Measurements from ENCODE around the gene SAMHD1. TPM values are rescaled to one million over a fixed set of nuclear protein-coding genes. Genes with fewer than 3 reads are reported as not detected.
"Not testable (repeated sequence)": the region's sequence is repeated elsewhere in the genome, so short reads cannot be mapped to it uniquely, and the experiment has no call there.

SAMHD1 gene
- total RNA-seq, 1 donor from 2014 or later, result 26.7 TPM

DNA sequence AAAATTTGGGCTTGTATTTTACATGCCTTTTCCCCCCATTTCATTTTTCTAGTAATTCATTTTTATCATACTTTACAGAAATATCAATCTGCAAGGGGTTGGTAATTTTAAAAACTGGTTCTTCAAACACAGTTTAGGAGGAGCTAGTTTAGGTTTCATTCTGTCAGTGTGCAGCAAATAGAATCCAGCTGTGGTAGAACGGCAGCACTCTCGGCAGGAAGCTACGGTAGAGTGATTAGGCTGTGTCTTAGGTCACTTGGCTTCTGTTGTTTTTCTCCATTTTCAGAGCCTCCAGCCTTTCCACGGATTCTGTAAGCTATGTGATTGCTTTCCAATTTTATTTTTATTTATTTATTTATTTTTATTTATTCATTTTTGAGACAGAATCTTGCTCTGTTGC lies 42.9 kb downstream of the SAMHD1 start:
- no peak for DNase-seq

DNA sequence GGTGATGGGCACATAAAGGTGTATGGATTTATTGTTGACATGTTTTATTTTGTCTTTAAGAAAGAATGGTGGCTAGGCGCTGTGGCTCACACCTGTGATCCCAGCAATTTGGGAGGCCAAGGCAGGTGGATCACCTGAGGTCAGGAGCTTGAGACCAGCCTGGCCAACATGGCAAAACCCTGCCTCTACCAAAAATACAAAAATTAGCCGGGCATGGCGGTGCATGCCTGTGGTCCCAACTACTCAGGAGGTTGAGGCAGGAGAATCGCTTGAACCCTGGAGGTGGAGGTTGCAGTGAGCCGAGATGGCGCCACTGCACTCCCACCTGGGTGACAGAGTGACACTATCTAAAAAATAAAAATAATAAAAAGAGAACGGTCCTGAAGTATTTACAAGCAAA lies 45.4 kb downstream of the SAMHD1 start:
- not testable (repeated sequence) for DNase-seq

DNA sequence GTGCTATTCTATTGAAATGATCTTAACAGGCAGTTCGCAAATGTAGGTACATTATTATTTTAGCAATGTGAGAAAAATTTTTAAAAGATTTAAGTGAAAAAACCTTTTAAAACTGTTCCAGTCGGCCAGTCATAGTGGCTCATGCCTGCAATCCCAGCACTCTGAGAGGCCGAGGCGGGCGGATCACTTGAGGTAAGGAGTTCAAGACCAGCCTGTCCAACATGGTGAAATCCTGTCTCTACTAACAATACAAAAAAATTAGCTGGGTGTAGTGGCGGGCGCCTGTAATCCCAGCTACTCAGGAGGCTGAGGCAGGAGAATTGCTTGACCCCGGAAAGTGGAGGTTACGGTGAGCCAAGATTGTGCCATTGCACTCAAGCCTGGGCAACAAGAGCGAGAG lies 45.9 kb downstream of the SAMHD1 start:
- DNase-seq, result not testable (repeated sequence)

DNA sequence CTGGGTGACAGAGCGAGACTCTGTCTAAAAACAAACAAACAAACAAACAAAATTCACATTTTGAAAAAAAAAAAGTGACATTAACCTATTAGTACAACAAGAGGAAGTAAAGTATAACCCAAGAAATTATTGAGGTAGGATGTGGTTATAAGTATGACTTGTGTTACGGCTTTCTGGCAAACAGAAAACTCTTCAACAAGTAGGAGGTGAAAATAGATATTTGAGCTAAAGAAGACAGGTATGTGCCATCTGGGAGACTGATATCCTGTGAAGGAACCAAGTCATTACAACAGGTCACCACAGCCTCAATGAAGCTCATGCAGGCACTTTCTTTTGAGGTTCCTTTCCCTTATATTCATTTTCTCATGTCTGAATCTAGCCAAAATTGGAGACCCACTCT lies 46.8 kb downstream of the SAMHD1 start:
- no peak for DNase-seq

DNA sequence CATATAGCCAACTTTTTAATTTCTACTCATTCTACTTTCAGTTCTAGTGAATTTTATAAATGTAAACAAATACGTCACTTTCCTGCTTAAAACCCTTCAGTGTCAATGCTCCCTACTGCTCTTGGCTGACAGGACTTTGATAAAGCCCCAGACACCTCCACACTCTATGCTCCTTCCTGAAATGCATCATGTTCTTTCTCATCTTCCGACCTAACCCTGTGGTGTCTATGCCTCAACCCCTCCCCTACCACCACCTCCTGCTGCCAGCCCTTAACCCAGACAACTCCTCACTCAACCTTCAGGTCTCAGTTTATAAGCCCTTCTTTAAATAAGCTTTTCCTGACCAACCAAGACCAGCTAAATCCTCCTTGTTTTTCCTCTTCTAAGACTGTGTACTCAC lies 56.5 kb downstream of the SAMHD1 start:
- DNase-seq, result no peak

DNA sequence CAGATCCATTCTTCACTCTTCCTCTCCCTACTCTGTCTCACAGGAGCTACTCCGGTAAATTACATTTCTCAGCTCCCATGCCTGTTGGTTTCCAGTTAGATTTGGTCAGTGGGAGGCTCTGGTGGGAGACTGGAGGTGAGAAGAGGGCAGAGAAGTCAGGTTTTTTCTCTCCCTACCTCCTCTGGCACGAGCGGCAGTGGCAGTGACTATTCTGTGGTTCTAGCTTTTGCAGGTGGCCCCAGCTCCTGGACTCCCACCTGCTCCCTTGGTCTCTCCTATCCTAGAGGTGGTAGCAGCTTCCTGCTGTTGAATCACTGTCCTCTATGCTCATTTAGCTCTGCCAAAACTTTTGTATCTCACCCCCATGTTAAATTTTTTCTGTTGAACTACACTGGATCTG lies 57.7 kb downstream of the SAMHD1 start:
- DNase-seq, result no peak

DNA sequence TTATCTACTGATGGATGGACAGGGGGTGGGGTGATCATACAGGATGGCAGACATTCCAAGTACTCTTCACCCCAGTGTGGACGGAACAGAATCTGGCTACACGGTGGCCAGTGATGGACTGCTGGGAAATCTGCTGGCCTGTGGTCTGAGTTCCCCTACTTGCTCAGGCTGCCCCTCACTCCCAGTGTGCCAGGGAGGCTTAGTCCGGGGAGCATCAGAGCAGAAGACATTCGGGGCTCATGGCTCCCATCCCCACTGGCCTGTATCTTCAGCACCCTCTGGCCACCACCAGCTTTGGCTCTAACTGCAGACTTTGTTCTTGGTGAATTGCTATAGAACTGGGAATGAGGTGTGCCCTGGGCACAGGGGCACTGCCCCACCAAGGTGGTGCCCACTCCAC lies 60.3 kb downstream of the SAMHD1 start:
- DNase-seq, result no peak

DNA sequence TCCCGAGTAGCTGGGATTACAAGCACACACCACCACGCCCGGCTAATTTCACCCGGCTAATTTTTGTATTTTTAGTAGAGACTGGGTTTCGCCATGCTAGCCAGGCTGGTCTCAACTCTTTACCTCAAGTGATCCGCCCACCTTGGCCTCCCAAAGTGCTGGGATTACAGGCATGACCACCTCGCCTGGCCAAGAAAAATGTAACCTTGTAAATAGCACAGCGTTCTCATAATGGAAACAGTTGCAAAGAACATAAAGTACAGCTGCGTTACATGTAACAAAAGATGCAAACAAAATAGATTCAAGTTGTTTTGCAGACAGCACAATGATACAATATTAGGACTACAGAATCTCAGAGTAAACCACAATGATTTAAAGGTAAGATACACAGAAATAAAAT lies 60.9 kb downstream of the SAMHD1 start:
- no peak for DNase-seq

DNA sequence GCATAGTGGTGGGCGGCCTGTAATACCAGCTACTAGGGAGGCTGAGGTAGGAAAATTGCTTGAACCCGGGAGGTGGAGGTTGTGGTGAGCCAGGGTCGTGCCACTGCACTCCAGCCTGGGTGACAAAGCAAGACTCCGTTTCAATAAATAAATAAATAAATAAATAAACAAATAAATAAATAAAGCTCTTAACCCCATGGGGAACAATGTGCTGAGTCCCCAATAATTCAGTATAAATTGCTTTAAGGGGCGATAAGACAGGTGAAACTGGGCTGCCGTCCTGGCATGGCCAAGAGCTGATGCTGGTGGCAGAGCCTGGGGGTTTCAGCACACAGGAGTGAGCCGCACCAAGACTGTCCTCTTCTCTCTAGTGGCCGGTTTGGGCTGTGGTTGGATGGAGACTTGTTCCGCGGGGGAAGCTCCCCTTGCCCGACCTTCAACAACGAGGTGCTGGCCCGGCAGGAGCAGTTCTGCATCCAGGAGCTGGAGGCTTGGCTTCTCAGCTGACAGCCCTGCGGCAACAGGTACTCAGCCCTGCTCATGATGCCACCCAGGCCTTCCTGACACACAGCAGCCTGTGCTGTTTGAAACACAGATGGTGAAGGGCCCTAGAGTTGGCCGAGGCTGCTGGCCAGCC lies 62.5 kb downstream of the SAMHD1 start:
- DNase-seq, result no peak

DNA sequence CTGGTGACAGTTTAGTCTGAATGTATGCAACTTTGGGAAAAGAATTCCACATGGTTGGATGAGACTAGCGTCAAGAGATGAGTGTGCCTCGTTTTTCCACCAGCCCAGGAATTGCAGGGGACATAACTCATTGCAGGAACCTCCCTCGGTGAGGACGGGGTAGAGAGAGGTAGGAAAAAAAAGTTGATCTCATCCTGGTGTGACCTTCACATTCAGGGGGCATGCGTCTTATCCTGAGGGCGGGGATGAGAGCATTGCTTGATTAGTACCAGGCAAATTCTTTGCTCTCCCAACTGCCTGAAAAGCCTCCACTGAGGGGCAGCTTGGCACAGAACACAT lies 63.8 kb downstream of the SAMHD1 start:
- no peak for DNase-seq

DNA sequence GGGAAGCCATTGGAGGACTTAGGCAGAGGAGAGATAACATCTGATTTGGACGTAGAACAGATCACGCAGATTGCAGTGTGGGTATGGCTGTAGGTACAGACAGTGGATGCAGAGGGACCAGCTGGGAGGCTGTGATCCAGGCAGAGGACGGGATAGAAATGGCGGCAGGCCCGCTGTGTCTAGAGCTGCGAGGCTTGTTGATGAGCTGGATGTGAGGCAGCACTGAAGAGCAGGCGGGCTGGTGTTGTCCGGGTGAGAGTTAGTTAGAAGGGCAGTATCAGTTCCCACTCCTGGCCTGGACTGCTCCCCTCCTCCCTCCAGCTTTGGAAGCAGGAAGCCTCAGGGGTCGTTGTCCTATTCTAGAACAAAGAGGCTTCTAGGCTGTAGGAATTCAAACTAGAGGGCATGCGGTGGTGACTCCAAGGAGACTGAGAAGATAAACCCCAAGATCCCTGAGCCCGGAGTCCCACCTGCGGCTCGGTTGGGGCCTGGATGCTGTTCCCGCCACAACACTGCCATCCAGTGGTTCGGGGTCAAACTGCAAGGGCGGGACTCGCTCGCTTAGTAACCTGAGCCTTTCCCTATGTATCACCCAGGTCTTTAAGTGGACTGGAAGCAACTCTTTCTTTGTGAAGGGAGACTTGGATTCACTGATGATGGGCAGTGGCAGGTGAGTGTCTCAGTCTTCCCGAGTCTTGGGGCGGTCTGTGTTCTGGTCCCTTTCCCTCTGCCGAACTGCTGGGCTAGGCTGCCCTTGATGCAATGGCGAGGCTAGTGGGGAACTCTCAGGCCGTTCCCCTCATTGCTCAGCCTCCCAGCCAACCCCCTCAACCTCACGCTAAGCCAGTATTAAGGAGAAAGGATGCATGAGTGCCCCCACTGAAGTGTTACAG lies 64.4 kb downstream of the SAMHD1 start:
- DNase-seq, result peak; percentile 73

DNA sequence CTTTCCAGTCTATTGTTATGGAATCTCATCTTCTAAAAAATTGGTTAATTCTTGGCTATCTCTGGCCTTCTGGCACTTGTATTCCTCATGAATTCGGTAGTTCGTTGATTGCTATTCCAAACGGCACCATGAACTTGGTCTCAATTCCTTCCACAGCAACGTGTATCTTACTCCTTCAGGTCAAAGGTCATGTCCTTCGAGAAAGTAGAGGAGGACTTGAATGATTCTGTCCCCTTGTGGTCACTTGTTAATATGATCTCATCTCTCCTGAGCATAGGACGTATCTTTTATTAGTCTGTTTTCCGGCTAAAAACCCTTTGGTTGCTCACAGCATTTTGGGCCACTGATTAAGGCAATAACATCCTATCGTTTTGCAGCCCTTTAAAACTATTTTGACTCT lies 66.2 kb downstream of the SAMHD1 start:
- DNase-seq, result no peak

DNA sequence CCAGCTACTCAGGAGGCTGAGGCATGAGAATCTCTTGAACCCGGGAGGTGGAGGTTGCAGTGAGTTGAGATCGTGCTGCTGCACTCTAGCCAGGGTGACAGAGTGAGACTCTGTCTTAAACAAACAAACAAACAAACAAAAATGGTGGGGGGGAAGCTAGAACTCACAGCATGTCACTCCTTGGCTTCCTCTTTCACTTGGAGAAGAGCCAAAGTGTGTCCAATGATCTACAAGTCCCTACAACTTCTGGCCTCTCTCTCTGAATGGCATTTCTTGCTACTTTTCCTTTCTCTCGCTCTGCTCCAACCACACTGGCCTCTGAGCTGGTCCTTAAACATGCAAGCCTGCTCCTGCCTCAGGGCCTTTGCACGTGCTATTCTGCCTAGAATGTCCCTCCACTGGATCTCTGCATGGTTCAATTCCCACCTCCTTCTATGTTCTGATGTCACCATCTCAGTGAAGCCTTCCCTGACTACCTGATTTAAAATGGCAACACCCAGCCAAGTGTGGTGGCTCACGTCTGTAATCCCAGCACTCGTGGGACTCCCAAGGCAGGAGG lies 67.5 kb downstream of the SAMHD1 start:
- no peak for DNase-seq

DNA sequence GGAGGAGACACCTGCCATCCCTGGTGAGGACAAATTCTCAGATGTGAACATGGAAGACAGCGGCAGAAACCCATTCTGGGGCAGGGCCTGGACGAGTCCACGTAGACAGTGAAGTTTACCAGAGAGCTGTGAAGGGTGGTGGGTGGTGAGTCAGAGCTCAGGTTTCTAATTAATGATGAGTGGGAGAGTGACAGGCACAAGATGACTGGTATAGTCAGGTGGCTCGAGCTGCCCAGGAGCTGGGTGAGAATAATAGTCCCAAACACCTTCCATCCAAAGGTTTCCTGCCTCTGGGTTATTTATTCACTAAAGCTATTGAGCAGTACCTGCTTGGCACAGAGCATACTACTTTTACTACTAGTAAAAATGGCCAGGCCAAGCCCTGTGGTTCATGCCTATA lies 69.6 kb downstream of the SAMHD1 start:
- no peak for DNase-seq

DNA sequence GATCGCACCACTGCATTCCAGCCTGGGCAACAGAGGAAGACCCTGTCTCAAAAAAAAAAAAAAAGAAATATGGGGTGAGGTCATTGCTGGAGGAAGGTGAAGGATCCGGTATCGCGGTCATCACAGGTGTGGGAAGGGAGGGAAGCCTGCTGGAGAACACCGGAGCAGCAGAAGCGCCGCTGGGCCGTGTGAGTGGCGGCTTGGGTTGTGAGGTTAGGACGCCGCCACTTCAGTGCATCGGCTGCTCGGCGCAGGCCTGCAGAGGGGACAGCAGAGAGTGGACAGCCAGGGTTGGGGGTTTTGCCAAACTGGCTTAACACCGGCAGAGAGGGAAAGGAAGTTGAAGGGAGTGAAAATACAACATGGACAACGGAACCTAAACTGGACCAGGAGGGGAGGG lies 70.2 kb downstream of the SAMHD1 start:
- DNase-seq, result no peak

DNA sequence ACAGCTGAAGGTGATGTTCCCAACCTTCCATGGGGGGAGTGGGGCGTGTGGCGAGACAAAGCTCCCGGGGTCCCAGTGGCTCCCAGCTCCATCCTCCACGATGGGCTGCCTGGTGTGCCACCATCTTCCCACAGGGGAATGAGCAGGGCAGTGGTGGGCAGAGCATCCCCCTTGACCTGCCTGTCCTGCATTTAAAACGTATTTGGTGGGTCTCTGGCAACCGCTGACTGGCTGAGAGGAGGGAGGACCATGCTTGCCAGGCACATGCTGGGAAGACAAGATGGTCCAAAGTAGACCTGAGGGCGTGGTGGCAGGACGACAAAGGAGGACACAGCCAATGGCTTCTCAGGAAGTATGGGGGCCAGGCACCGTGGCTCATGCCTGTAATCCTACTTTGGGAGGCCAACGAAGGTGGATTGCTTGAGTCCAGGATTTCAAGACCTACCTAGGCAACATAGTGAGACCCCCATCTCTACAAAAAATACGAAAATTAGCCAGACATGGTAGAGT lies 70.7 kb downstream of the SAMHD1 start:
- DNase-seq, result no peak

DNA sequence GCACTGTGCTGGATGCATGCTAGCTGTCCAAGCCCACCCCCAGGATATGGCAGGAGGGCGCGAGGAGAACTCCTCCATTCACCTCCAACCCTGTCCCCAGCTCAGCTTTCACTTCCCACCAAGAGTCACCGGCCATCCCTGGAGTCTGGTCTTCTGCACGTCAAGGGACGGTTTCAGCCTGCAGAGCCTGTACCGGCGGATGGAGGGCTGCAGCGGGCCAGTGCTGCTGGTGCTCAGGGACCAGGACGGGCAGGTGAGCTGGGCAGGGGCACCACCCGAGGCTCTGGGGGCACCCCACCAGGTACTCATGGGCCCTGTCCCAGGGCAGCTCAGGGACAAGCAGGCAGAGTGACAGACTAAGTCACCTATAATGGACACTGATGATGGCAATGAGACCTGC lies 72.6 kb downstream of the SAMHD1 start:
- no peak for DNase-seq

DNA sequence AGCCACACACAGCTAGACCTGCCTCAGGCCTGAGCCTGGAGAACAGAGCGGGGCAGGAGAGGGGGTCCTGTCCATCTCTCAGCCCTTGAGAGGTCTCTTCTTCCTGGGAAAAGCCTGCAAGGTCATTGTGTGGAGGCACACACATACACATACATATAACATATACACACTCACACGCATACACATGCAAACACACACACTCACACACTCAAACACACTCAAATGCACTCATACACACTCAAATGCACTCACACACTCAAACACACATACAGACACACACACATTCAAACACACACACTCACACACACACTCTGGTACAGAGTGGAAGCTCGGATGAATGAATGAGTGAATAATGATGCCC lies 75.1 kb downstream of the SAMHD1 start:
- no peak for DNase-seq

DNA sequence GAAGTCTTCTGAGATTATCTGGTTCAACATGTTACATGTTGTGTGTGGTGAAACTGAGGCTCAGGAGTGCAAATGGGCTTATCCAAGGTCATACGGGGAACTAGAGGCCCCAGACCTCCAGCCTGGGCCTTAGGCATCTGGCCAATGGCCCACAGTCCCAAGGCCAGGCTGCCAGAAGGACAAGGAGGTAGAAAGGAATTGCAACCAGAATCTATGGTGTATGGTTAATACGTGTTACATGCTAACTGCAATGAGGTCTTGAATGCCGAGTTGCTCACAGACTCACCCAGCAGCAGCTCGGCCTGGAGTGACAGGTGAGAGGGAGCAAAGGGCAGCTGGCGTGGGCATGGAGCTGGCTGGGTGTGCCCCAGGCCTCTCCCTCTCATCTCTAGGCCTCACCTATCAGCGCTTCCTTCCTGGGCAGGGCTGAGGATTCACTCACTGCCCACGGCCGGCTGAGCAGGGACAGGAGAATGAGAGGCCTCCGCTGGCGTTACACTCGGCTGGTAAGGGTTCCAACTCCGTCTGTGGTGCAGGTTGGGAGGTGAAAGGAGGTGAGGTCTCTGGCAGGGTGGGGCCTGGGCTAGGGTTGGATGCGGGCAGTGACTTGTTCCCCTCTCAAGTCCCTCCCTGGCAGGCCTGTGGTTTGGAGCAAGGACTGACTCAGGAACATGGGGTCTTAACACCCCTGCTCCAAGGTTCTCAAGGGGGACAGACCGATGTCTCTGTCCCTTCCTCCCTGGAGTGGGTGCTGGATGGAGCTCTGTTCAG lies 75.6 kb downstream of the SAMHD1 start, which contains the start of gene TLDC2:
Gene TLDC2, plus strand, starts transcription at position 437 of the 771 bp plus-strand sequence. Its CDS starts 37 bp downstream, at position 474.
- no peak for DNase-seq

DNA sequence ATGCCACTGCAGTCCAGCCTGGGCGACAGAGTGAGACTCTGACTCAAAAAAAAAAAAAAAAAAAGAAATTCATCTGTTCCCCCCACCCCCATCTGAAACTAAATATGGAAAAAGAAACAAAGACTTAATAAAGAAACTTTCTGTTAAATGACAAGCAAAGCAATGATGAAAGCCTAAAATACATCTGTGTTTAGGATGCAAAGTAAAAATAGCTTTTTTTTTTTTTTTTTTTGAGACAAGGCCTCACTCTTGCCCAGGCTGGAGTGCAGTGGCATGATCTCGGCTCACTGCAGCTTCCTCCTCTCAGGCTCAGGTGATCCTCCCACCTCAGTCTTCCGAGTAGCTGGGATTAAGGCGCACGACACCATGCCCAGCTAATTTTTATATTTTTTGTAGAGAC lies 76.4 kb downstream of the SAMHD1 start:
- DNase-seq, result not testable (repeated sequence)

DNA sequence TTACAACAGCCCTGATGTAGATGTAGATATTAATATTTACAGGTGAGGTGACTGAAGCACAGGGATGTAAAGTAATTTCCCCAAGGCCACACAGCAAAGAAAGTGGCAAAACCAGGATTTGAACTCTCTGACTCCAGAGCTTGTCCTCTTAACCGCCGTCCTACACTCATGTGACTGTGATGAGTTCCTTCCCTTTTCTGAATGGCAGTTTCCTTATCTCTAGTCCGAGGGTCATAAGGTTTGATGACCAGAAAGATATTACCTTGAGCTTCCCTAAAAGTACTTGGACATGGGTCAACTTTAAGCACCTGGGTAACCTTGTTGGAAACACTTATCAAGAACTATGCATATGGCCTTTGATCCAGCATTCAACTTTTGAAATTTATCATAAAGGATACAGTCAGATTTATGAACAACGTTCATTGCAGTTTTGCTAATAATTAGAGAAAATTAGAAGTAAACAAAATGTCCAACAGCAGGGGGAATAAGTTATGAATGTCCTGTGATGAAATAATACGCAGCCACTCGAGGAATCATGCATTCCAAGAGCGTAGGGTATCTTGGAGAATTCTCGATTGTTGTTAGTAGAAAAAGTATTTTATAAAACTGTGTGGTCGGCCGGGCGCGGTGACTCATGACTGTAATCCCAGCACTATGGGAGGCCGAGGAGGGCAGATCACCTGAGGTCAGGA lies 77.9 kb downstream of the SAMHD1 start:
- DNase-seq, result no peak

DNA sequence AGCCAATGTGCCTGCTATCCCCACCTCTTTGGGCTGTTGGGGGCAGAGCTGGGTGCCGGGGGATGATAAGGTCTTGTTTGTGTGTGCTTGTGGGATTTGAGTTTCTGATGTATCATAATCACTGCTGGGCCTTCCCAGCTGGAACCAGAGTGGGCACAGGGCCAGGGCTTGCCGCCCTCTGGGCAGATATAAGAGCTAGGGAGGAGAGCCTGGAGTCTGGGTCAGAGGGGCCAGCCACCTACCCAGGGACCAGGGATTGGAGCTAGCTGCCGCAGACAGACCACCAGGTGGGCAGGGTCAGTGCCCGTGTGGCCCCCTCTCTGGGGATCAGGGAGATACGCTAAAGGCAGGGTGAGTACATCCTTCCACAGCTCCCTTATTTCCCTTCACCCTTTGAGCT lies 78.7 kb downstream of the SAMHD1 start:
- no peak for DNase-seq

Measured in occipital lobe (tissue), 2 donors.